HG03196 (cell line): ENCODE results near the gene DNAI4.

ENCODE experiments used
- ATAC-seq: cut with Tn5 transposase; IDR thresholded peaks from one replicate; pipeline ENCODE4 v1.9.1; 2021; ENCODE audit not compliant: unreplicated experiment

Gene DNAI4

GRCh38 chr1:66770240-66770639 is 154.4 kb downstream of the DNAI4 start:
- no peak for ATAC-seq

GRCh38 chr1:66769512-66770229 is 155.0 kb downstream of the DNAI4 start:
- no peak for ATAC-seq

GRCh38 chr1:66768965-66769364 is 155.7 kb downstream of the DNAI4 start:
- no peak for ATAC-seq

GRCh38 chr1:66767626-66768025 is 157.0 kb downstream of the DNAI4 start:
- no peak for ATAC-seq

GRCh38 chr1:66764994-66765578 is 159.6 kb downstream of the DNAI4 start:
- ATAC-seq: peak; percentile 70
